ENCODE measurements around the gene LY9.

DNA sequence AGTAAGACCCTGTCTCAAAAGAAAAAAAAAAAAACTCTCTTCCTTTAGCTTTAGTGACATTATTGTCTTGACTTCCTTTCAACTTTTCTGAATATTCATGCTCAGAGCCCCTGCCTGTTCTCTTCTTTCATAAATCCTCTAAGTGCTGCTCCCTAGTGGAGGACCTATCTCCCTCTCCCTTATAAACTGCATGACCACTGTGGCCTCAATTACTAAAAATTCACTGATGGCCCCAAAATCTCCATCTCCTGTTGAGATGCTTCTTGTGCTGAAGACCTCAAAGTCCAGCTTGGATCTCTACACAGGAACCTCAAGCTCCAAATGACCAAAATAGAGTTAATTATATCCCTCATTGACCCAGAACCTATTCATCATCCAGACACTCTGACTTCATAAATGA, 81.2 kb downstream of the LY9 start:
- no peak for TF ChIP-seq EP300 (IDR thresholded peaks at IDR 0.05; ENCODE audit: low read depth)
- TF ChIP-seq POLR2A (IDR thresholded peaks at IDR 0.05), result no peak
